HepG2 (cell line): ENCODE results near the gene PAPSS2. TPM values are rescaled to one million over a fixed set of nuclear protein-coding genes. Genes with fewer than 3 reads are reported as not detected.

Source experiments
- ATAC-seq: fragments of 200-7000 bp; cut with Tn5 transposase; 3 replicates; pipeline ENCODE4 v1.9.1; 2020; ENCODE audit warnings: mild to moderate bottlenecking, moderate library complexity
- BruUV-seq: library from RNA; stranded (reverse); fragments of 400-500 nt; replicated peaks from 2 replicates; lab custom pipeline; 2021; lab: Mats Ljungman, UMichigan
- CTCF ChIA-PET: fragments of 300-600 bp; formaldehyde crosslinking; extraction: SDS; loops from one replicate; lab custom pipeline; 2021; ENCODE audit warnings: low total read pairs, inconsistent platforms, low intra/inter-chr PET ratio; lab: Yijun Ruan, JAX
- POLR2A ChIA-PET: fragments of 350-600 bp; sonication (Branson Sonifier 250); formaldehyde crosslinking; loops from one replicate; lab custom pipeline; 2020; ENCODE audit warnings: antibody characterized with exemption, inconsistent platforms; lab: Yijun Ruan, JAX
- DNase-seq: peaks from one replicate; pipeline ENCODE4 v3.0.0-alpha.2; 2015; ENCODE audit warnings: low spot score
- FAIRE-seq: peaks from 3 replicates; lab custom pipeline; 2011; peaks lifted over from hg19 to GRCh38; lab: Jason Lieb, UNC
- H2AFZ ChIP-seq: one replicate; pipeline ENCODE4 v1.6.1; 2011; ENCODE audit warnings: low read length, inconsistent platforms
- H3K27ac ChIP-seq: fragments of 300-600 bp; 3 replicates; pipeline ENCODE4 v1.8.0; 2011; ENCODE audit warnings: mixed run types, mild to moderate bottlenecking, mixed read lengths, low read length, inconsistent platforms; ENCODE audit not compliant: insufficient read depth; ENCODE audit errors: extremely low read length
- H3K27me3 ChIP-seq, 2 experiments: fragments of 200-600 bp in 1 of 2; 2 replicates in 1 of 2; 3 replicates in 1 of 2; pipeline versions ENCODE4 v1.6.0 to v1.8.0; 2011; ENCODE audit warnings: low read length in 2 of 2, mild to moderate bottlenecking in 2 of 2, moderate library complexity in 2 of 2, inconsistent platforms in 1 of 2; ENCODE audit not compliant: insufficient read depth in 2 of 2, control insufficient read depth in 1 of 2
- H3K36me3 ChIP-seq, 2 experiments: fragments of 200-600 bp in 1 of 2; replicated peaks in 1 of 2; 2 replicates in 1 of 2; 3 replicates in 1 of 2; pipeline versions ENCODE4 v1.5.1 to v1.8.0; 2011; ENCODE audit warnings: low read length in 2 of 2, inconsistent platforms in 1 of 2; ENCODE audit not compliant: insufficient read depth in 2 of 2, control insufficient read depth in 1 of 2
- H3K4me1 ChIP-seq: 2 replicates; pipeline ENCODE4 v1.5.1; 2012; ENCODE audit warnings: low read length, inconsistent platforms; ENCODE audit not compliant: insufficient read depth
- H3K4me2 ChIP-seq: 2 replicates; pipeline ENCODE4 v1.6.0; 2011; ENCODE audit warnings: low read depth, low read length, inconsistent platforms
- H3K4me3 ChIP-seq, 3 experiments: fragments of 200-600 bp in 1 of 3; sonication (generic), shearing (Covaris generic) in 1 of 3; replicated peaks in 1 of 3; 2 replicates each; pipeline ENCODE4 v1.5.1; 2011 to 2016; ENCODE audit warnings: low read length in 3 of 3, inconsistent platforms in 2 of 3, low read depth in 2 of 3, mild to moderate bottlenecking in 2 of 3, control low read depth in 1 of 3, mixed read lengths in 1 of 3; ENCODE audit not compliant: insufficient read depth in 1 of 3
- H3K79me2 ChIP-seq: one replicate; pipeline ENCODE4 v1.6.1; 2011; ENCODE audit warnings: low read length, inconsistent platforms; ENCODE audit not compliant: insufficient read depth
- H3K9ac ChIP-seq: 2 replicates; pipeline ENCODE4 v1.6.0; 2011; ENCODE audit warnings: mild to moderate bottlenecking, low read depth, low read length, inconsistent platforms; ENCODE audit not compliant: insufficient read depth
- H3K9me3 ChIP-seq: 2 replicates; pipeline ENCODE4 v1.5.1; 2012; ENCODE audit warnings: mild to moderate bottlenecking, low read length
- H4K20me1 ChIP-seq: 2 replicates; pipeline ENCODE4 v1.6.0; 2011; ENCODE audit warnings: inconsistent platforms, mild to moderate bottlenecking, low read length, moderate library complexity; ENCODE audit not compliant: insufficient read depth
- BCL6 ChIP-seq: IDR thresholded peaks from 2 replicates; pipeline ENCODE4 v1.6.1; 2016; ENCODE audit warnings: missing genetic modification reagents, missing compliant biosample characterization
- HOXA9 ChIP-seq: sonication (generic); formaldehyde crosslinking; IDR thresholded peaks from 2 replicates; pipeline ENCODE4 v1.8.1; 2022; ENCODE audit warnings: missing genetic modification reagents, mild to moderate bottlenecking, moderate library complexity, borderline replicate concordance
- IRF2 ChIP-seq: IDR thresholded peaks from 2 replicates; pipeline ENCODE4 v1.6.1; 2018; ENCODE audit warnings: missing genetic modification reagents, missing compliant biosample characterization
- ISL2 ChIP-seq: sonication (generic); formaldehyde crosslinking; IDR thresholded peaks from 2 replicates; pipeline ENCODE4 v1.5.0; 2020; ENCODE audit warnings: missing genetic modification reagents
- NR0B2 ChIP-seq: sonication (generic); formaldehyde crosslinking; IDR thresholded peaks from 2 replicates; pipeline ENCODE4 v1.4.0; 2020; ENCODE audit warnings: mild to moderate bottlenecking, missing genetic modification reagents
- PAXIP1 ChIP-seq: sonication (generic); formaldehyde crosslinking; conservative IDR thresholded peaks from 2 replicates; pipeline ENCODE4 v1.4.0; 2020; ENCODE audit warnings: mild to moderate bottlenecking, missing genetic modification reagents, moderate library complexity
- REXO4 ChIP-seq: sonication (generic); formaldehyde crosslinking; IDR thresholded peaks from 2 replicates; pipeline ENCODE4 v1.8.0; 2022; ENCODE audit warnings: missing genetic modification reagents, mild to moderate bottlenecking, borderline replicate concordance
- SMAD9 ChIP-seq: sonication (generic); formaldehyde crosslinking; IDR thresholded peaks from 2 replicates; pipeline ENCODE4 v1.5.1; 2020; ENCODE audit warnings: mild to moderate bottlenecking, missing genetic modification reagents
- TCF7L2 ChIP-seq: IDR thresholded peaks from 2 replicates; pipeline ENCODE4 v1.6.1; 2011; ENCODE audit warnings: mild to moderate bottlenecking, low read depth, low read length, moderate library complexity
- TOPORS ChIP-seq: sonication (generic); formaldehyde crosslinking; IDR thresholded peaks from 2 replicates; pipeline ENCODE4 v1.8.0; 2023; ENCODE audit warnings: mild to moderate bottlenecking, missing genetic modification reagents
- ZHX2 ChIP-seq, 2 experiments: sonication (generic) in 1 of 2; formaldehyde crosslinking in 1 of 2; IDR thresholded peaks; 2 replicates each; pipeline versions ENCODE4 v1.6.1 to v1.9.0; 2014 to 2022; ENCODE audit warnings: antibody characterized with exemption in 1 of 2, borderline replicate concordance in 1 of 2, inconsistent platforms in 1 of 2, low read depth in 1 of 2, missing genetic modification reagents in 1 of 2
- ZNF740 ChIP-seq: sonication (generic); formaldehyde crosslinking; IDR thresholded peaks from 2 replicates; pipeline ENCODE4 v1.4.0; 2020; ENCODE audit warnings: missing genetic modification reagents
- ZNF75D ChIP-seq: sonication (generic); formaldehyde crosslinking; IDR thresholded peaks from 2 replicates; pipeline ENCODE4 v1.8.1; 2023; ENCODE audit warnings: missing genetic modification reagents, mild to moderate bottlenecking, borderline replicate concordance
- WGBS: methylation state at CpG from one replicate; pipeline ENCODE4 v1.1.6; 2017; ENCODE audit warnings: low lambda C conversion rate; 5-methylcytosine and 5-hydroxymethylcytosine counted together
- in situ Hi-C: cut with HindIII; loops from 2 replicates; pipeline ENCODE4 v1.10.0; 2017; ENCODE audit warnings: low pct_unique_long_range_greater_than_20kb; ENCODE audit not compliant: extremely low pct_ligation_motif_present
- intact Hi-C: fragments of 100-400 bp; cut with micrococcal nuclease; formaldehyde crosslinking; loops from one replicate; pipeline ENCODE4 v1.10.0; 2022; ENCODE audit not compliant: unreplicated experiment
- polyA plus RNA-seq, 8 experiments: library from polyadenylated mRNA; depleted of rRNA in 3 of 8; stranded (reverse) in 7 of 8; unstranded in 1 of 8; fragments of >200 nt; fragmentation: Illumina TruSeq in 4 of 8; extraction: Trizol in 4 of 8; gene quantifications; 2 replicates each; pipeline versions ENCODE4 v1.2.1 to v1.2.3, GENCODE V29; 2011 to 2016; ENCODE audit warnings: low read depth in 4 of 8, missing spikeins in 1 of 8, mixed read lengths in 1 of 8; ENCODE audit not compliant: insufficient read depth in 1 of 8
- total RNA-seq, 5 experiments: library from RNA; depleted of rRNA; stranded (reverse); fragments of >200 nt; fragmentation: Illumina TruSeq; extraction: Trizol; gene quantifications; 2 replicates each; pipeline ENCODE4 v1.2.3, GENCODE V29; 2016; ENCODE audit warnings: low read depth in 1 of 5

PAPSS2 gene
- total and polyA plus RNA-seq, 2 of the 13 experiments (the other 11 are each of a cell fraction or from before 2014, with no cell fraction given), result 0.11 to 0.12 TPM

- no peak overlapping the region for H3K9ac ChIP-seq
- no peaks in the 10 kb centered on the region for H3K27me3 ChIP-seq
- no peaks in the 10 kb centered on the region for H3K9me3 ChIP-seq
- TF ChIP-seq ZNF740 (CRISPR knock-in tag) (no peak), PAXIP1 (CRISPR knock-in tag) (no peak), BCL6 (CRISPR knock-in tag) (no peak), ZNF75D (CRISPR knock-in tag) (no peak), ISL2 (CRISPR knock-in tag) (no peak), IRF2 (no peak), TCF7L2 (no peak), TOPORS (CRISPR knock-in tag) (no peak), REXO4 (CRISPR knock-in tag) (no peak), ZHX2 (IDR thresholded peaks at IDR 0.05; ENCODE audit: low read depth) (no peak), ZHX2 (CRISPR knock-in tag; IDR thresholded peaks at IDR 0.05; ENCODE audit: borderline replicate concordance) (no peak), NR0B2 (CRISPR knock-in tag) (no peak), SMAD9 (no peak), HOXA9 (CRISPR knock-in tag) (no peak)
- no peak for FAIRE-seq
- 95% methylated on average over 3 of the region's 3 CpGs for WGBS
- no peak overlapping the region for H2AFZ ChIP-seq
- ChIA-PET CTCF (no interaction called here), POLR2A (no interaction called here)
- intact Hi-C loops (no loop called here), in situ Hi-C loops (no loop called here)
- BruUV-seq, result no TSS peak
- DNase-seq, result no peak
- H3K27ac ChIP-seq, result no peak overlapping the region
- H3K79me2 ChIP-seq, result peaks cover 9% of the 10 kb centered on the region
- no peaks in the 10 kb centered on the region for H3K4me1 ChIP-seq
- H3K4me2 ChIP-seq, result no peak overlapping the region
- no peaks in the 10 kb centered on the region for H4K20me1 ChIP-seq
- H3K4me3 ChIP-seq, result no peak overlapping the region
- ATAC-seq, result no peak
- peaks cover 8 to 35% of the 10 kb centered on the region in 2 experiments for H3K36me3 ChIP-seq
These were observed 134.6 kb downstream of the PAPSS2 start for GRCh38 chr10:87794285-87794684.
